H1 (cell line): Measurements from ENCODE around the gene ETNK1.

Source experiments
- BACH1 ChIP-seq: IDR thresholded peaks from 2 replicates; pipeline ENCODE4 v1.6.1; 2012; ENCODE audit warnings: low read length, improper control_type of control experiment
- GABPA ChIP-seq: IDR thresholded peaks from 2 replicates; pipeline ENCODE4 v1.6.1; 2011; ENCODE audit warnings: mild to moderate bottlenecking, low read length, moderate library complexity, borderline replicate concordance; ENCODE audit not compliant: insufficient read depth
- JUN ChIP-seq: IDR thresholded peaks from 2 replicates; pipeline ENCODE4 v1.6.1; 2011; ENCODE audit warnings: low read depth, mild to moderate bottlenecking, improper control_type of control experiment, low read length
- MAFK ChIP-seq: IDR thresholded peaks from 2 replicates; pipeline ENCODE4 v1.6.1; 2012; ENCODE audit warnings: low read depth, mild to moderate bottlenecking, improper control_type of control experiment, low read length
- NRF1 ChIP-seq: IDR thresholded peaks from 2 replicates; pipeline ENCODE4 v1.6.1; 2011; ENCODE audit warnings: mild to moderate bottlenecking, low read depth, low read length, improper control_type of control experiment
- POLR2AphosphoS5 ChIP-seq: IDR thresholded peaks from 2 replicates; pipeline ENCODE4 v1.6.1; 2011; ENCODE audit warnings: low read depth, low read length
- RAD21 ChIP-seq, 2 experiments: IDR thresholded peaks in 1 of 2; conservative IDR thresholded peaks in 1 of 2; 2 replicates each; pipeline ENCODE4 v1.6.1; 2011; ENCODE audit warnings: low read depth in 2 of 2, low read length in 2 of 2, improper control_type of control experiment in 1 of 2, inconsistent platforms in 1 of 2, mild to moderate bottlenecking in 1 of 2, moderate library complexity in 1 of 2
- SRF ChIP-seq: IDR thresholded peaks from 2 replicates; pipeline ENCODE4 v1.6.1; 2011; ENCODE audit warnings: mild to moderate bottlenecking, low read depth, low read length, moderate library complexity
- TBP ChIP-seq: IDR thresholded peaks from 2 replicates; pipeline ENCODE4 v1.6.1; 2011; ENCODE audit warnings: low read depth, low read length, improper control_type of control experiment
- TF ChIP-seq, protein P1 (sequence below), 3 experiments: IDR thresholded peaks; 1 replicate in 2 of 3; 2 replicates in 1 of 3; pipeline versions ENCODE4 v1.5.1 to v1.6.1; 2011; ENCODE audit warnings: low read length in 3 of 3, mild to moderate bottlenecking in 3 of 3, inconsistent platforms in 2 of 3, low read depth in 1 of 3, moderate library complexity in 1 of 3; ENCODE audit not compliant: insufficient read depth in 1 of 3; ENCODE audit errors: control extremely low read depth in 1 of 3
- TF ChIP-seq, protein P2 (sequence below): IDR thresholded peaks from 2 replicates; pipeline ENCODE4 v1.6.1; 2011; ENCODE audit warnings: low read length, improper control_type of control experiment
- TF ChIP-seq, protein P3 (sequence below): IDR thresholded peaks from 2 replicates; pipeline ENCODE4 v1.6.1; 2012; ENCODE audit warnings: inconsistent platforms

DNA sequence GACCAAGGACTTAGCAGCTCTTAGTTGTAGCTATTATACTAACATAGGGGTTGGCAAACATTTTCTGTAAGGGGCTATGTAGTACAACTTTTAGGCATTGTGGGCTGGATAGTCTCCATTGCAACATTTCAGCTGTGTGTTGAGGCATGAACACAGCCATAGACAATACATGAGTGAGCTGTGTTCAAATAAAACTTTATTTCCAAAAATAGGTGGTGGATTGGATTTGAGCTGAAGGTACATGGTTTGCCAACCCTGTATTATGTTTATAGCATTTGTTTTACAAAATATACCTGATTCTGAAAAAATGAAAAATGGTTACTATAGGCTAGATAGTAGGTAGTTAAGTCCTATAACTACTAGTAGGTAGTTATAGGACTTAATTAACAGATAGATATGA is 40.5 kb downstream of the ETNK1 start:
- TF ChIP-seq GABPA (no peak), POLR2AphosphoS5 (no peak), SRF (no peak), JUN (no peak), TBP (no peak), RAD21 (IDR thresholded peaks at IDR 0.05 in 1 of 2, conservative IDR thresholded peaks at IDR 0.05 in 1 of 2; ENCODE audit: low read depth in 2 of 2, low read length in 2 of 2) (no peak), NRF1 (no peak), BACH1 (no peak), MAFK (no peak)
- TF ChIP-seq, protein P1, sequence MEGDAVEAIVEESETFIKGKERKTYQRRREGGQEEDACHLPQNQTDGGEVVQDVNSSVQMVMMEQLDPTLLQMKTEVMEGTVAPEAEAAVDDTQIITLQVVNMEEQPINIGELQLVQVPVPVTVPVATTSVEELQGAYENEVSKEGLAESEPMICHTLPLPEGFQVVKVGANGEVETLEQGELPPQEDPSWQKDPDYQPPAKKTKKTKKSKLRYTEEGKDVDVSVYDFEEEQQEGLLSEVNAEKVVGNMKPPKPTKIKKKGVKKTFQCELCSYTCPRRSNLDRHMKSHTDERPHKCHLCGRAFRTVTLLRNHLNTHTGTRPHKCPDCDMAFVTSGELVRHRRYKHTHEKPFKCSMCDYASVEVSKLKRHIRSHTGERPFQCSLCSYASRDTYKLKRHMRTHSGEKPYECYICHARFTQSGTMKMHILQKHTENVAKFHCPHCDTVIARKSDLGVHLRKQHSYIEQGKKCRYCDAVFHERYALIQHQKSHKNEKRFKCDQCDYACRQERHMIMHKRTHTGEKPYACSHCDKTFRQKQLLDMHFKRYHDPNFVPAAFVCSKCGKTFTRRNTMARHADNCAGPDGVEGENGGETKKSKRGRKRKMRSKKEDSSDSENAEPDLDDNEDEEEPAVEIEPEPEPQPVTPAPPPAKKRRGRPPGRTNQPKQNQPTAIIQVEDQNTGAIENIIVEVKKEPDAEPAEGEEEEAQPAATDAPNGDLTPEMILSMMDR (IDR thresholded peaks at IDR 0.05; ENCODE audit: control extremely low read depth in 1 of 3, insufficient read depth in 1 of 3, low read depth in 1 of 3, low read length in 3 of 3) = no peak
- TF ChIP-seq, protein P2, sequence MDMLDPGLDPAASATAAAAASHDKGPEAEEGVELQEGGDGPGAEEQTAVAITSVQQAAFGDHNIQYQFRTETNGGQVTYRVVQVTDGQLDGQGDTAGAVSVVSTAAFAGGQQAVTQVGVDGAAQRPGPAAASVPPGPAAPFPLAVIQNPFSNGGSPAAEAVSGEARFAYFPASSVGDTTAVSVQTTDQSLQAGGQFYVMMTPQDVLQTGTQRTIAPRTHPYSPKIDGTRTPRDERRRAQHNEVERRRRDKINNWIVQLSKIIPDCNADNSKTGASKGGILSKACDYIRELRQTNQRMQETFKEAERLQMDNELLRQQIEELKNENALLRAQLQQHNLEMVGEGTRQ = no peak
- TF ChIP-seq, protein P3, sequence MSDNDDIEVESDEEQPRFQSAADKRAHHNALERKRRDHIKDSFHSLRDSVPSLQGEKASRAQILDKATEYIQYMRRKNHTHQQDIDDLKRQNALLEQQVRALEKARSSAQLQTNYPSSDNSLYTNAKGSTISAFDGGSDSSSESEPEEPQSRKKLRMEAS = no peak
